Keratinocyte (primary cell): ENCODE results near the gene MAP2K4. TPM values are rescaled to one million over a fixed set of nuclear protein-coding genes. Genes with fewer than 3 reads are reported as not detected.

ENCODE experiments used
- DNase-seq: peaks from one replicate; pipeline ENCODE4 v3.0.0-alpha.2; 2011; ENCODE audit warnings: low read depth, missing footprints, low spot score
- FAIRE-seq: peaks from 2 replicates; lab custom pipeline; 2011; peaks lifted over from hg19 to GRCh38; lab: Jason Lieb, UNC
- H2AFZ ChIP-seq: 2 replicates; pipeline ENCODE4 v1.6.0; 2012; ENCODE audit warnings: low read length, control low read depth, inconsistent platforms; ENCODE audit not compliant: control insufficient read depth
- H3K27ac ChIP-seq: 2 replicates; pipeline ENCODE4 v1.5.1; 2011; ENCODE audit warnings: low read length; ENCODE audit not compliant: control insufficient read depth, insufficient read depth
- H3K27me3 ChIP-seq: 3 replicates; pipeline ENCODE4 v1.6.0; 2011; ENCODE audit warnings: low read length; ENCODE audit not compliant: control insufficient read depth, insufficient read depth; ENCODE audit errors: extremely low read depth
- H3K36me3 ChIP-seq, 2 experiments: 2 replicates in 1 of 2; 3 replicates in 1 of 2; pipeline ENCODE4 v1.5.1; 2011; ENCODE audit warnings: low read length in 2 of 2, mild to moderate bottlenecking in 1 of 2; ENCODE audit not compliant: control insufficient read depth in 2 of 2, insufficient read depth in 2 of 2; ENCODE audit errors: extremely low read depth in 1 of 2
- H3K4me1 ChIP-seq: 3 replicates; pipeline ENCODE4 v1.5.1; 2011; ENCODE audit warnings: low read length; ENCODE audit not compliant: control insufficient read depth, insufficient read depth; ENCODE audit errors: extremely low read depth
- H3K4me2 ChIP-seq: 3 replicates; pipeline ENCODE4 v1.6.0; 2011; ENCODE audit warnings: low read depth, low read length; ENCODE audit not compliant: control insufficient read depth, insufficient read depth; ENCODE audit errors: extremely low read depth
- H3K4me3 ChIP-seq, 3 experiments: fragments of 200-600 bp in 1 of 3; sonication (generic) in 1 of 3; 2 replicates in 2 of 3; 3 replicates in 1 of 3; pipeline ENCODE4 v1.5.1; 2011 to 2016; ENCODE audit warnings: low read length in 3 of 3, mild to moderate bottlenecking in 3 of 3, control low read depth in 2 of 3, inconsistent platforms in 1 of 3, low read depth in 1 of 3, mixed read lengths in 1 of 3, mixed run types in 1 of 3, moderate library complexity in 1 of 3; ENCODE audit not compliant: control insufficient read depth in 2 of 3, insufficient read depth in 2 of 3; ENCODE audit errors: extremely low read depth in 1 of 3
- H3K79me2 ChIP-seq: 2 replicates; pipeline ENCODE4 v1.6.0; 2012; ENCODE audit warnings: low read length; ENCODE audit not compliant: control insufficient read depth, insufficient read depth
- H3K9ac ChIP-seq: 3 replicates; pipeline ENCODE4 v1.6.0; 2011; ENCODE audit warnings: low read length; ENCODE audit not compliant: control insufficient read depth, insufficient read depth; ENCODE audit errors: extremely low read depth
- H3K9me1 ChIP-seq: 3 replicates; pipeline ENCODE4 v1.6.0; 2011; ENCODE audit warnings: low read length; ENCODE audit not compliant: control insufficient read depth, insufficient read depth; ENCODE audit errors: extremely low read depth
- H3K9me3 ChIP-seq: 2 replicates; pipeline ENCODE4 v1.5.1; 2012; ENCODE audit warnings: low read depth, low read length; ENCODE audit not compliant: control insufficient read depth
- H4K20me1 ChIP-seq: 3 replicates; pipeline ENCODE4 v1.6.0; 2011; ENCODE audit warnings: low read length; ENCODE audit not compliant: control insufficient read depth, insufficient read depth; ENCODE audit errors: extremely low read depth
- CTCF ChIP-seq, 3 experiments: IDR thresholded peaks in 1 of 3; conservative IDR thresholded peaks in 1 of 3; optimal IDR thresholded peaks in 1 of 3; 2 replicates in 2 of 3; 3 replicates in 1 of 3; pipeline versions ENCODE3 to v1.5.1; 2011; ENCODE audit warnings: low read length in 3 of 3, mild to moderate bottlenecking in 3 of 3, moderate library complexity in 2 of 3, control low read depth in 1 of 3, inconsistent platforms in 1 of 3; ENCODE audit not compliant: insufficient read depth in 2 of 3; ENCODE audit errors: extremely low read depth in 1 of 3
- EZH2 ChIP-seq: IDR thresholded peaks from one replicate; pipeline ENCODE4 v1.6.1; 2012; ENCODE audit warnings: inconsistent platforms, mild to moderate bottlenecking, low read length, moderate library complexity
- dilution Hi-C: fragments of 300-500 bp; cut with MboI; formaldehyde crosslinking; loops from one replicate; pipeline ENCODE4 v1.7.0; 2020; ENCODE audit warnings: low sequenced_read_pairs; ENCODE audit not compliant: extremely low pct_ligation_motif_present
- polyA plus RNA-seq, 5 experiments: library from polyadenylated mRNA; depleted of rRNA in 3 of 5; stranded (reverse) in 3 of 5; stranded (forward) in 1 of 5; unstranded in 1 of 5; fragments of >200 nt; gene quantifications; 1 replicate in 1 of 5; 2 replicates in 3 of 5; 3 replicates in 1 of 5; pipeline versions ENCODE4 v1.2.1 to v1.2.3, GENCODE V29; 2011 to 2012; ENCODE audit warnings: missing spikeins in 2 of 5, low read depth in 1 of 5, low replicate concordance in 1 of 5

MAP2K4 gene
- polyA plus RNA-seq, 1 donor (not counting 4 experiments of a cell fraction or from before 2014, with no cell fraction given): 37.3 TPM

- TF ChIP-seq CTCF (optimal IDR thresholded peaks at IDR 0.05 in 1 of 3, IDR thresholded peaks at IDR 0.05 in 1 of 3, conservative IDR thresholded peaks at IDR 0.05 in 1 of 3; ENCODE audit: extremely low read depth in 1 of 3, insufficient read depth in 2 of 3, low read length in 3 of 3) (peak in 2 of 3 experiments; percentile 34 to 61), EZH2 (no peak)
- H3K9me1 ChIP-seq: no peaks in the 10 kb centered on the region
- no peak overlapping the region for H3K27ac ChIP-seq
- no peaks in the 10 kb centered on the region for H3K9me3 ChIP-seq
- no peak overlapping the region for H3K4me2 ChIP-seq
- DNase-seq (no peak), FAIRE-seq (peak; percentile 57)
- H3K79me2 ChIP-seq: no peaks in the 10 kb centered on the region
- H3K36me3 ChIP-seq: peaks cover 10 to 11% of the 10 kb centered on the region in 2 experiments
- no peaks in the 10 kb centered on the region for H4K20me1 ChIP-seq
- H3K27me3 ChIP-seq: no peaks in the 10 kb centered on the region
- H2AFZ ChIP-seq: no peak overlapping the region
- no peak overlapping the region for H3K4me3 ChIP-seq
- dilution Hi-C loops: no loop called here
- H3K9ac ChIP-seq: no peak overlapping the region
- H3K4me1 ChIP-seq: peaks cover 8% of the 10 kb centered on the region
These were observed 33.7 kb upstream of the MAP2K4 start for GRCh38 chr17:11986942-11987329.

GRCh38 chr17:11990363-11990983 is 30.2 kb upstream of the MAP2K4 start:
- H3K79me2 ChIP-seq: peaks cover 2% of the 10 kb centered on the region
- H3K36me3 ChIP-seq: peaks cover 0 to 9% of the 10 kb centered on the region in 2 experiments
- H2AFZ ChIP-seq: peak overlapping the region; percentile 8
- no peaks in the 10 kb centered on the region for H3K27me3 ChIP-seq
- no peak overlapping the region for H3K9ac ChIP-seq
- TF ChIP-seq CTCF (optimal IDR thresholded peaks at IDR 0.05 in 1 of 3, IDR thresholded peaks at IDR 0.05 in 1 of 3, conservative IDR thresholded peaks at IDR 0.05 in 1 of 3; ENCODE audit: extremely low read depth in 1 of 3, insufficient read depth in 2 of 3, low read length in 3 of 3) (no peak), EZH2 (no peak)
- H3K27ac ChIP-seq: no peak overlapping the region
- H3K9me3 ChIP-seq: no peaks in the 10 kb centered on the region
- no peak for DNase-seq
- dilution Hi-C loops: no loop called here
- H3K4me3 ChIP-seq: no peak overlapping the region
- no peak overlapping the region for H3K4me2 ChIP-seq
- no peaks in the 10 kb centered on the region for H3K9me1 ChIP-seq
- FAIRE-seq: peak; percentile 63
- no peaks in the 10 kb centered on the region for H4K20me1 ChIP-seq
- no peaks in the 10 kb centered on the region for H3K4me1 ChIP-seq
